ENCODE measurements around the gene KIRREL3.

The KIRREL3 gene

GRCh38 chr11:126522606-126523005 is 478.0 kb downstream of the KIRREL3 start:
- DNase-seq, result no peak

DNA sequence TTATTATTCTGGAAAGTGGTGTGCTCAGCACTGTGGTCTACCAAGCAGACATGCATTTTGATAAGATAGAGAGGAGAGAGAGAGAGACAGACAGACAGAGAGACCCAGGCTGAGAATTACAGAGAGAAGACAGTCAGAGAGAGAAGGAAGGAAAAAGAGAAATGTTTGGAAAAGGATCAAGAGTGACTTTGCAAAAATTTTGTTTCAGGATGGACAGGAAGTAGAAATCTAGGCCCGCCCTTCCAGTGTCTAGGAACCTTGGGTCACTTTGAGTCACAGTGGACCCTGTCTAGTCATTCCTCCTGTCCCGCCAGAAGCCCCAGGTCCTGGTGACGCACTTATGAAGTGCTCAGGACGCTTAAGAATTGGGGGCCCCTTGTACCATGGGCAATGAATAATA is 478.4 kb downstream of the KIRREL3 start:
- DNase-seq, result no peak

DNA sequence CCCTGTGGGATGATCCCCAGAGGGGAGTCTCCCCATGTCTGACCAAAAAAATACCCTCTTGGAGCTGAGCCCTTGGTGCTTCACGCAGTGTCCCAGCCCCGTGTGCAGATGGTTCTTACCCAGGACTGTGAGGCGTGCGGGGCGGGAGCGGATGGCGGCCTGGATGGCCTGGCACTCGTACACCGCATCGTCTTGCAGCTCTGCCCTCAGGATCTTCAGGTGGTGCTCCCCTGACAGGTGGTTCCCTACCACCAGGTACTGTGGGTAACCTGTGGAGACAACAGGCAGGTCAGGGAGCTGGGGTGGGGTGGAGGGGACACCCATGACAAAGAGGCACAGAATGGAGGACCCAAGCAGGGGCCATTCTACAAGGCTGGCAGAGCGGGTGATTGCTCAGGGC is 479.4 kb downstream of the KIRREL3 start:
- DNase-seq, result no peak

- DNase-seq, result no peak
These were observed 480.5 kb downstream of the KIRREL3 start for GRCh38 chr11:126519764-126520734.

- DNase-seq, result no peak
These were observed 481.4 kb downstream of the KIRREL3 start for GRCh38 chr11:126518972-126519690.

- DNase-seq, result no peak
These were observed 482.2 kb downstream of the KIRREL3 start for GRCh38 chr11:126518071-126518971.

DNA sequence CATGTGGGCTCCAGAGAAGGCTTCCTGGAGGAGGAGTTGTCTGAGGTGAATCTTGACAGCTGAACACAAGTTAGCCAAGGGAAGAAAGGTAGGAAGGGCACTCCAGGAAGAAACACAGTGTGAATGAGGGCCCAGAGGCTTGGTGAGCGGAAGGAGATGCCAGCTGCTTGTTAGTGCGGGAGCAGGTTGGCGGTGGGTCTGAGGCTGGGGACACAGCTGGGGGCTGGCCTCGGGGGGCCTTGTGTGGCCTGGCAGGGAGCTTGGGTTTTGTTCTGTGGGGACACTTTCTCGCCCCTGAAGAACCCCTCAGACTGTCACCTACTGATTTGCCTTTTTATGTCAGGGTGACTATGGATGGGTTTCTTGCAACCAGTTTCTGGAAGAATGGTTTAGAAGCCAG is 485.1 kb downstream of the KIRREL3 start:
- no peak for DNase-seq

GRCh38 chr11:126514061-126514693 is 486.4 kb downstream of the KIRREL3 start:
- no peak for DNase-seq

GRCh38 chr11:126512741-126513715 is 487.5 kb downstream of the KIRREL3 start:
- no peak for DNase-seq

- DNase-seq, result no peak
These were observed 488.3 kb downstream of the KIRREL3 start for GRCh38 chr11:126512251-126512650.

GRCh38 chr11:126511475-126512115 is 489.0 kb downstream of the KIRREL3 start:
- DNase-seq, result no peak

- DNase-seq, result no peak
These were observed 489.8 kb downstream of the KIRREL3 start for GRCh38 chr11:126510621-126511370.

- no peak for DNase-seq
These were observed 492.9 kb downstream of the KIRREL3 start for GRCh38 chr11:126507646-126508045.

- no peak for DNase-seq
These were observed 493.8 kb downstream of the KIRREL3 start for GRCh38 chr11:126506789-126507188.

- DNase-seq, result no peak
These were observed 497.6 kb downstream of the KIRREL3 start for GRCh38 chr11:126502982-126503381.

DNA sequence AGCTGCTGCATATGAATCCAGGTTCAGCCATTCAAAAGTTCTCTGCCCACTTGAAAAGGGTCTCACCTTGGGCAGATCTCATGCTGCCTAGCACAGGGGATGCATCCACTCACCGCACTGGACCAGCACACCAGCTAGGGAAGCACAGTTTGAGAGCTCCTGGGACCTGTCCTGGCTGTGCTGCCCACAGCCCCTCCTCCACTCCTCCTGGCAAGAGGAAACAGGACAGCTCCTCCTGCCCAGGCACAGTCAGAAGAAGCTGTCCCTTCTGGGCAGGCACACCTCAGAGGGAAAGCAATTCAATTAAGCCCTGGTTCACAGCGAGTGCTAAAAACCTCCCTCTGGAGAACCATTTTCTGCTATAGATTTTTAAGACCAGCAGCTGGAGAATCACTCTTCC is 498.4 kb downstream of the KIRREL3 start:
- DNase-seq, result no peak

DNA sequence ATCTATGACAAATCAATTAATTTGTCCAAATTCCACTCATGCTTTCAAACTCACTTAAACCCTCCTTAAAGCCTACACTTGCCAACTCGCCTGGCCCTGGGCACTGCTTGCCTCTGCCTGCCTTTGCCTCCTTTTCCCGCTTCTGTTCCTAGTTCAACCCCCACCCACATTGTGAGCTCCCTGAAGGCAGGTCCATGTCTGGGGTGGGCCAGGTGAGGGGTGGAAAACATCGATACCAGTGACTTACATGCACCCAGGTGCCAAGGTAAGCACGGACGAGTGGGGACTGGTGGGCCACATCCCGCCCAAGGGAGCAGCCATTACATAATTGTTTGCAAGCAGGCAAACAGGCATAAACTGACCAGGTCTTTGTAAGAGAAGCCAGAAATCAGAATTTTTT is 498.9 kb downstream of the KIRREL3 start:
- DNase-seq, result no peak

DNA sequence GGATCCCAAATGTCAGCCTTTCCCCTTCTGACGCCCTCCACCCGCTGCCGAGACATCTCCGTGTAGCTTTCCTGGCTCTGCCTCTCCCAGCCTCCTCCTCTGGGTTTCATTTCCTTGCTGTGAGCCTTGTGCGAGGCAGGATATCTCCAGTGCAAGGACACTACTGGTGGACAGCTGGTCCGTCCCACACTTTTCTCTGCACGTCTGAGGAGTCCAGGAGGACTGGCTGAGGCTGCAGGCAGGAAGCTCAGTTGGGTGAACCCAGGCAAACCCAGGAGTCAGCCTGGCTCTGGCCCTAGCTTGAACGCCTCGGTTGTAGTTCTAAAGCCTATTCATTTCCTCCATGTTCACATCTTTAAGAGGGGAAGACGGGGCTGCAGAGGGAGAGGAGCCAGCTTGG is 499.6 kb downstream of the KIRREL3 start:
- no peak for DNase-seq

GRCh38 chr11:126499131-126499752 is 501.3 kb downstream of the KIRREL3 start:
- DNase-seq, result no peak
